CD1c-positive myeloid dendritic cell (primary cell): ENCODE data around the gene NACA.
A peak's percentile ranks its signal among the peaks of the same experiment; 100 is the strongest.

Source experiments
- DNase-seq: peaks from one replicate; pipeline ENCODE4 v3.0.0-alpha.2; 2016; ENCODE audit errors: extremely low spot score

NACA gene

GRCh38 chr12:56688129-56688845 lies 36.8 kb downstream of the NACA start, which contains the start of gene PTGES3:
Gene PTGES3 (minus strand): TSS chr12:56688284. CDS start chr12:56687999, 285 bp downstream.
- DNase-seq, result peak; percentile 99

- DNase-seq, result peak; percentile 87
Measured at GRCh38 chr12:56687223-56688128, 37.6 kb downstream of the NACA start.

GRCh38 chr12:56684745-56685359 lies 40.2 kb downstream of the NACA start:
- DNase-seq, result no peak

- no peak for DNase-seq
Measured at GRCh38 chr12:56682323-56682722, 42.8 kb downstream of the NACA start.

- DNase-seq, result no peak
Measured at GRCh38 chr12:56679883-56680575, 45.1 kb downstream of the NACA start.

- no peak for DNase-seq
Measured at GRCh38 chr12:56678852-56679251, 46.2 kb downstream of the NACA start.

- no peak for DNase-seq
Measured at GRCh38 chr12:56677680-56678079, 47.4 kb downstream of the NACA start.

GRCh38 chr12:56676851-56677580 lies 48.1 kb downstream of the NACA start:
- DNase-seq, result no peak

- DNase-seq, result no peak
Measured at GRCh38 chr12:56671608-56672007, 53.5 kb downstream of the NACA start.

- no peak for DNase-seq
Measured at GRCh38 chr12:56670836-56671235, 54.3 kb downstream of the NACA start.

- no peak for DNase-seq
Measured at GRCh38 chr12:56668197-56668457, 57.0 kb downstream of the NACA start.
